ENCODE results near the gene C3orf20. TPM values are rescaled to one million over a fixed set of nuclear protein-coding genes. Genes with fewer than 3 reads are reported as not detected.

C3orf20 gene
- total RNA-seq, 1 experiment from 2014 or later: not detected

GRCh38 chr3:14698601-14699244 is 23.8 kb downstream of the C3orf20 start:
- no peak for DNase-seq (ENCODE audit: low read depth)

GRCh38 chr3:14699643-14700042 is 24.7 kb downstream of the C3orf20 start:
- no peak for DNase-seq (ENCODE audit: low read depth)

GRCh38 chr3:14700891-14701290 is 25.9 kb downstream of the C3orf20 start:
- no peak for DNase-seq (ENCODE audit: low read depth)

- no peak for DNase-seq (ENCODE audit: low read depth)
These were observed 26.7 kb downstream of the C3orf20 start for GRCh38 chr3:14701676-14702075.

GRCh38 chr3:14703128-14703750 is 28.3 kb downstream of the C3orf20 start:
- DNase-seq (ENCODE audit: low read depth): no peak

DNA sequence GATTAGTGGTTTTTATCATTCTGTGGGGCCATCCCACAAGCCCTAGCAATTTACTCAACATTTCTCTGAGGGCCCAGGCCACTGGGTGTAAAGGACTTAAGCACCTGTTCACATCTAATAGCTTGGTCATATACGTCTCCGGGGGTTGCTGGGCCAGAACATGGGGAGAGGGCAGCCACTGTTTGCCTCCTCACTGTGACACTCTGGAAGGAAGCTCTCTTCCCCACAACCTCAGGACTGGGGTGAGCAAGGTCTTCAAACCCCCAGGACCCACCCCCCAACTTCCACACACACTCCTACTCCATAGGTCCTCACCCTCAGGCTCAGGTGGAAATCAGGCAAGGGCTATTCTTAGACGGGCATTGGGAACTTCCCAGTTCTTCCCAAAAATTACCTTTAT is 28.9 kb downstream of the C3orf20 start:
- no peak for DNase-seq (ENCODE audit: low read depth)

- no peak for DNase-seq (ENCODE audit: low read depth)
These were observed 31.2 kb downstream of the C3orf20 start for GRCh38 chr3:14706096-14706495.

DNA sequence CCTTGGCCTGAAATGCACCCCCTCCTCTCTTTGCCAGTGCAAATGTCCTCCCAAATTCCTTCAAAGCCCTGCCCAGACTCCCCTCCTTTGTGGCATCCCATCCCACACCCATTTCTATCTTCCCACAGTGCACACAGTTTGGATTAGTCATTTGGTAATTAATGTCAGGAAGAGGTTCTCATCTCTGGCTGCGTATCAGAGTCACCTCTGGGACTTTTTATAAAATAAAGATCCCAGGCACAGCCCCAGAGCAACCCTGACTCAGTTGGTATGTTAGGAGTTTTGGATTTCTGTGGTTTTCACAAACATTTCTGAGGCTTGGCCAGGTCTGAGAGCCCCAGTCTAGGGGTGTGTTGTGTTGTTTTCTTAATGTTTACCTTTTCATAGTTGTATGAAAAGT is 41.6 kb downstream of the C3orf20 start:
- peak; percentile 5 for DNase-seq (ENCODE audit: low read depth)

- no peak for DNase-seq (ENCODE audit: low read depth)
These were observed 42.4 kb downstream of the C3orf20 start for GRCh38 chr3:14717307-14717706.

GRCh38 chr3:14718539-14718938 is 43.6 kb downstream of the C3orf20 start:
- DNase-seq (ENCODE audit: low read depth): no peak

GRCh38 chr3:14719006-14719405 is 44.1 kb downstream of the C3orf20 start:
- no peak for DNase-seq (ENCODE audit: low read depth)

- DNase-seq (ENCODE audit: low read depth): no peak
These were observed 46.4 kb downstream of the C3orf20 start for GRCh38 chr3:14721126-14721864.

- DNase-seq (ENCODE audit: low read depth): peak; percentile 49
These were observed 50.1 kb downstream of the C3orf20 start for GRCh38 chr3:14725013-14725412.

DNA sequence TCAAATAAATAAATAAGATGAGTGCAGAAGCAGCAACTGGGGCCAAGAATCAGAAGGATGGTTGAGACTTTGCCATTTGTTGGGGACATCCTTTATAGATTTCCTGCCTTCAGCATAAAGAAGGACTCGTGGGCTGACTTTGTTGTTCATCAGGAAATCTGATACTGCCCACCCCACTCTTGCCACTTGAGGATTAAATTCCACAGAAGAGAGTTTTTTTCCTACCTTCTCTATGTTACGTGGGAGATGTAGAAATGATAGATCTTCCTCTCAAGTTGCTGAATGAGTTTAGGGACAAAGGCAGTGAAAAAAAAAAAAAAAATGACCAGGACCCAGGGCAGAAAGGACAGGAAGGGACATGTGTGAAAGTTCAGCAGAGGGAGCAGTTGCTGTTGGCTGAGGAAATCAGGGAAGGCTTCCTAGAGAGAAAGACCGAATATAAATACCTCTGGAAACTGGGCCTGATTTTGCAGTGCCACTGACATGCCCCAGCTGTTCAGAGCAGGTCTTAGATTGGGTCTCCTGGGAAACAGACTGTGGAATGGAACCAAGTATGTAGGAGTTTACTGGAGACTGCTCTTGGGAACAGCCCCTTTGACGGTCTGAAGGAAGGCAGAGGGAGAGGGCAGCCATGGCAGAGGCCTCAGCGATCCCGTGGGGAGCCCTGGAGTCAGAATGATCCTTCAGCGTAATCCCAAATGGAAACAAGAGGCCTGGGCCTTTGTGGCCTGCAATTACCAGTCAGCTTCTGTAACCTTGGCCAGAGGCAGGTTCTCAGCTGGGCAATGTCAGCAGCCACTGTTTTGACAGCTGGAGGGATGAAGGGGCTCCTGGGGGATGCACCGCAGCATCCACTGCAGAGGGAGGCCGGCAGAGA is 50.9 kb downstream of the C3orf20 start:
- DNase-seq (ENCODE audit: low read depth): peak; percentile 5

GRCh38 chr3:14726441-14726780 is 51.5 kb downstream of the C3orf20 start:
- DNase-seq (ENCODE audit: low read depth): no peak

- DNase-seq (ENCODE audit: low read depth): no peak
These were observed 53.2 kb downstream of the C3orf20 start for GRCh38 chr3:14728113-14728512.

- DNase-seq (ENCODE audit: low read depth): no peak
These were observed 55.9 kb downstream of the C3orf20 start for GRCh38 chr3:14730703-14731382.

DNA sequence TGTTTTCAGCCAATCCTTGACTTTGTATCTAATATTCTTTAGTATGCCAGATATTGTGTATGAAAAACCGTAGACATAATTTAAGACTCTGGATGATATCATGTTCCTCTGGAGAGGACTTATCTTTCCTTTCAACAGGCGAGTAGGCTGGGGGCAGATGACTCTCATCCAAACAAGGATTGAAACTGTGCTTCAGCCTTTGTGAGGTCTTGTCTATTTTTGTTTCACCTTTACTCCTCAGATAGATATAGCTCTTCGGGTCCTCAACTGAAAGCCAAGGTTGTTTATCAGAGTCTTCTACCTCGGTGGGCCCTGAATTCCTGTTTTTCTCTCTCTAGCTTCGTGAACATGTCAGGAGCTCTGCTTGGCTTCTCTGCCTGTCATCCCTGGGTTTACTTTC is 66.0 kb downstream of the C3orf20 start:
- DNase-seq (ENCODE audit: low read depth): no peak

DNA sequence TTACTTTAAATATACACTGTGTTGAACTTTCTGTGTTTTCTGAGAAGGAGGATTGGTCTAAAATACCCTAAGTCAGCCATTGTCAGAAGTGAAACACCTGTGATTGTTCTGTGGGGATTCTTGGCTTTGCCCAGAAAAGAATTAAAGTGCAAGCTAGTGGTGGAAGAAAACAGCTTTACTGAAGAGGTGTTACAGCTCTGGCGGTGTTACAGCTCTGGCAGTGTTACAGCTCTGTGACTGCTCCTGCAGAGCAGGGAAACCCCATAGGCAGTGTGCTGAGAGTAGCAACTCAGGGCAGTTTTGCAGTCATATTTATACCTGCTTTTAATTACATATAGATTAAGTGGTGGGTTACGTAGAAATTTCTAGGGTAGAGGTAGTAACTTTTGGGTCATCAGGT is 66.6 kb downstream of the C3orf20 start:
- no peak for DNase-seq (ENCODE audit: low read depth)

DNA sequence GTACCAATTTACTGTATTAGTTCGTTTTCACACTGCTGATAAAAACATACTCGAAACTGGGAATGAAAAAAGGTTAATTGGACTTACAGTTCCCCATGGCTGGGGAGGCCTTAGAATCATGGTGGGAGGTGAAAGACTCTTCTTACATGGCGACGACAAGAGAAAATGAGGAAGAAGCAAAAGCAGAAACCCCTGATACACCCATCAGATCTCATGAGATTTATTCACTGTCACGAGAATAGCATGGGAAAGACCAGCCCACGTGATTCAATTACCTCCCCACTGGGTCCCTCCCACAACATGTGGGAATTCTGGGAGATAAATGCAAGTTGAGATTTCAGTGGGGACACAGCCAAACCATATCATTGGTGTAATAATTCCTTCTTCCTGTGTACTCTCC is 69.6 kb downstream of the C3orf20 start:
- no peak for DNase-seq (ENCODE audit: low read depth)

DNA sequence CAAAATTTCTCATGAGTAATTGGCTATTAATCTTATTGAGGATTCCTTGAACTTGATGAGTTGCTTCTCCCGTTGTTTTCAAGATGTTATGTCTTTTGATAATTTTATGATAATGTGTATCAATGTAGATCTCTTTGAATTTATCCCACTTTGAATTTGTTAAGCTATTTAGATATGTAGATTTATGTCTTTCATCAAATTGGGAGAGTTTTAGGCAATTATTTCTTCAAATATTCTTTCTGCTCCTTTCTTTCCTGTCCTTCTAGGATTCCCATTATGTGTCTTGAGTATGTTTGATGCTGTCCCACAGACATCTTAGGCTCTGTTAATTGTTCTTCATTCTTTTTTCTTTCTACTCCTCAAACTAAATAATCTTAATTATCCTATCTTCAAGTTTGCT is 75.7 kb downstream of the C3orf20 start:
- no peak for DNase-seq (ENCODE audit: low read depth)
